GM12878 (cell line): ENCODE measurements around the gene MYH7. TPM values are rescaled to one million over a fixed set of nuclear protein-coding genes. Genes with fewer than 3 reads are reported as not detected.

Source experiments
- ATAC-seq: fragments of 200-7000 bp; cut with Tn5 transposase; 3 replicates; pipeline ENCODE4 v1.9.1; 2020; ENCODE audit warnings: mild to moderate bottlenecking, moderate library complexity
- BruUV-seq: library from RNA; stranded (reverse); fragments of 400-500 nt; replicated peaks from 2 replicates; lab custom pipeline; 2021; lab: Mats Ljungman, UMichigan
- CTCF ChIA-PET: fragments of 300-600 bp; sonication (Branson Sonifier 250); formaldehyde crosslinking; extraction: SDS; loops from one replicate; lab custom pipeline; 2021; ENCODE audit warnings: inconsistent platforms; lab: Yijun Ruan, JAX
- POLR2A ChIA-PET: fragments of 350-600 bp; formaldehyde crosslinking; extraction: SDS; loops from one replicate; lab custom pipeline; 2021; ENCODE audit warnings: inconsistent platforms; lab: Charles Lee
- RAD21 ChIA-PET: fragments of 300-600 bp; sonication (Branson Sonifier 250); formaldehyde crosslinking; loops from one replicate; lab custom pipeline; 2023; ENCODE audit warnings: antibody characterized with exemption; ENCODE audit not compliant: unreplicated experiment; lab: Charles Lee
- SMC1A ChIA-PET: fragments of 300-600 bp; sonication (Branson Sonifier 250); formaldehyde crosslinking; loops from one replicate; lab custom pipeline; 2023; ENCODE audit not compliant: unreplicated experiment, uncharacterized antibody; lab: Charles Lee
- DNase-seq: peaks from one replicate; pipeline ENCODE4 v3.0.0-alpha.2; 2011; ENCODE audit warnings: low read depth, low spot score
- FAIRE-seq: peaks from 3 replicates; lab custom pipeline; 2011; peaks lifted over from hg19 to GRCh38; lab: Jason Lieb, UNC
- H2AFZ ChIP-seq: 2 replicates; pipeline ENCODE4 v1.6.0; 2011; ENCODE audit warnings: low read depth, low read length, control low read depth; ENCODE audit not compliant: control insufficient read depth
- H3K27ac ChIP-seq: 2 replicates; pipeline ENCODE4 v1.5.1; 2011; ENCODE audit warnings: control low read depth; ENCODE audit not compliant: control insufficient read depth, insufficient read depth
- H3K27me3 ChIP-seq, 2 experiments: replicated peaks in 1 of 2; 2 replicates each; pipeline versions ENCODE4 v1.6.0 to v1.6.1; 2011; ENCODE audit warnings: low read length in 1 of 2; ENCODE audit not compliant: control insufficient read depth in 2 of 2, insufficient read depth in 2 of 2
- H3K36me3 ChIP-seq, 2 experiments: 2 replicates each; pipeline ENCODE4 v1.5.1; 2011; ENCODE audit warnings: low read length in 1 of 2; ENCODE audit not compliant: control insufficient read depth in 2 of 2, insufficient read depth in 2 of 2
- H3K4me1 ChIP-seq: 2 replicates; pipeline ENCODE4 v1.6.1; 2011; ENCODE audit warnings: mild to moderate bottlenecking, low read length, moderate library complexity, mixed read lengths; ENCODE audit not compliant: control insufficient read depth, insufficient read depth
- H3K4me2 ChIP-seq: 2 replicates; pipeline ENCODE4 v1.6.0; 2011; ENCODE audit warnings: control low read depth; ENCODE audit not compliant: control insufficient read depth, insufficient read depth
- H3K4me3 ChIP-seq: fragments of 200-600 bp; sonication (generic); 2 replicates; pipeline ENCODE4 v1.5.1; 2016
- H3K79me2 ChIP-seq: 2 replicates; pipeline ENCODE4 v1.6.0; 2011; ENCODE audit warnings: low read length; ENCODE audit not compliant: control insufficient read depth, insufficient read depth
- H3K9ac ChIP-seq: 2 replicates; pipeline ENCODE4 v1.8.0; 2011; ENCODE audit warnings: low read length, control low read depth, mixed read lengths; ENCODE audit not compliant: control insufficient read depth, insufficient read depth
- H3K9me3 ChIP-seq: replicated peaks from 3 replicates; pipeline ENCODE4 v1.5.1; 2011; ENCODE audit warnings: mild to moderate bottlenecking, low read length; ENCODE audit not compliant: control insufficient read depth, insufficient read depth
- H4K20me1 ChIP-seq: 2 replicates; pipeline ENCODE4 v1.6.0; 2011; ENCODE audit not compliant: control insufficient read depth, insufficient read depth
- BHLHE40 ChIP-seq, 2 experiments: fragments of 450-650 bp in 1 of 2; IDR thresholded peaks; 2 replicates each; pipeline ENCODE4 v1.6.1; 2011 to 2017; ENCODE audit warnings: low read depth in 2 of 2, borderline replicate concordance in 1 of 2, improper control_type of control experiment in 1 of 2, low read length in 1 of 2, mild to moderate bottlenecking in 1 of 2
- CREM ChIP-seq: IDR thresholded peaks from 2 replicates; pipeline ENCODE4 v1.6.1; 2014; ENCODE audit warnings: antibody characterized with exemption, low read depth
- EED ChIP-seq: sonication (generic); IDR thresholded peaks from 2 replicates; pipeline ENCODE4 v1.6.1; 2016; ENCODE audit warnings: antibody characterized with exemption, low read depth
- IKZF2 ChIP-seq, 2 experiments: fragments of 450-650 bp; IDR thresholded peaks; 2 replicates each; pipeline ENCODE4 v1.6.1; 2017; ENCODE audit warnings: mild to moderate bottlenecking in 2 of 2, moderate library complexity in 2 of 2
- MEF2A ChIP-seq: IDR thresholded peaks from 2 replicates; pipeline ENCODE4 v1.6.1; 2011; ENCODE audit warnings: low read depth, mild to moderate bottlenecking, low read length, moderate library complexity; ENCODE audit not compliant: insufficient read depth
- NFYA ChIP-seq: IDR thresholded peaks from 2 replicates; pipeline ENCODE4 v1.6.1; 2011; ENCODE audit warnings: low read depth, mild to moderate bottlenecking, low read length, improper control_type of control experiment, borderline replicate concordance
- POLR2AphosphoS2 ChIP-seq: IDR thresholded peaks from 2 replicates; pipeline ENCODE4 v1.6.1; 2011; ENCODE audit warnings: low read depth, mild to moderate bottlenecking, low read length, improper control_type of control experiment, moderate library complexity
- RELA ChIP-seq: fragments of 450-650 bp; IDR thresholded peaks from 2 replicates; pipeline ENCODE4 v1.8.0; 2014; ENCODE audit warnings: borderline replicate concordance; ENCODE audit not compliant: partially characterized antibody
- SMAD1 ChIP-seq: fragments of 450-650 bp; IDR thresholded peaks from 2 replicates; pipeline ENCODE4 v1.6.1; 2018; ENCODE audit warnings: mild to moderate bottlenecking, low read depth; ENCODE audit not compliant: partially characterized antibody
- USF1 ChIP-seq: IDR thresholded peaks from 2 replicates; pipeline ENCODE4 v1.6.1; 2011; ENCODE audit warnings: borderline replicate concordance, low read depth, mild to moderate bottlenecking, moderate library complexity, mixed read lengths, low read length; ENCODE audit not compliant: insufficient read depth; ENCODE audit errors: extremely low read length
- ZBTB33 ChIP-seq: fragments of 450-650 bp; IDR thresholded peaks from 2 replicates; pipeline ENCODE4 v1.6.1; 2017; ENCODE audit warnings: mild to moderate bottlenecking
- WGBS: methylation state at CpG from one replicate; pipeline ENCODE4 v1.1.6; 2016; ENCODE audit warnings: low lambda C conversion rate; ENCODE audit not compliant: insufficient replicate concordance, insufficient coverage; ENCODE audit errors: missing lambda C conversion rate; 5-methylcytosine and 5-hydroxymethylcytosine counted together
- in situ Hi-C: fragments of 300-500 bp; cut with MboI; formaldehyde crosslinking; loops from 9 replicates; pipeline ENCODE4 v1.14.3; 2018; ENCODE audit warnings: mixed read lengths
- intact Hi-C: fragments of 100-400 bp; cut with micrococcal nuclease; formaldehyde crosslinking; loops from one replicate; pipeline ENCODE4 v1.14.2; 2022; ENCODE audit not compliant: unreplicated experiment
- polyA plus RNA-seq, 11 experiments: library from polyadenylated mRNA; depleted of rRNA in 4 of 11; unstranded in 6 of 11; stranded (reverse) in 5 of 11; fragments of >200 nt; fragmentation: Nextera tagmentation in 4 of 11; fragmentation: Illumina TruSeq in 1 of 11; extraction: Ambion mirVana in 4 of 11; extraction: Trizol in 1 of 11; gene quantifications; 1 replicate in 1 of 11; 2 replicates in 10 of 11; pipeline versions ENCODE4 v1.2.1 to v1.2.3, GENCODE V29; 2011 to 2016; ENCODE audit warnings: inconsistent platforms in 2 of 11, missing spikeins in 2 of 11, low read depth in 1 of 11
- total RNA-seq, 4 experiments: library from RNA; depleted of rRNA in 3 of 4; stranded (reverse); fragments of >200 nt in 3 of 4; fragmentation: Illumina TruSeq in 1 of 4; extraction: Trizol in 1 of 4; gene quantifications; 2 replicates each; pipeline versions ENCODE4 v1.2.1 to v1.2.3, GENCODE V29; 2013 to 2021

Gene MYH7
- total and polyA plus RNA-seq, 10 of the 15 experiments (the other 5 are each of a cell fraction or from before 2014, with no cell fraction given) = 0.04 to 0.10 (median 0.05) TPM; not detected in 4

- RAD21 ChIA-PET = no interaction called here
- 19% methylated on average over 4 of the region's 4 CpGs for WGBS
- ATAC-seq (no peak), DNase-seq (no peak), FAIRE-seq (no peak)
- Histone ChIP-seq H3K4me2 (no peak overlapping the region), H3K4me1 (no peaks in the 10 kb centered on the region), H3K9ac (no peak overlapping the region), H3K9me3 (no peaks in the 10 kb centered on the region), H3K79me2 (no peaks in the 10 kb centered on the region), H3K36me3 (no peaks in the 10 kb centered on the region), H3K27me3 (no peaks in the 10 kb centered on the region; a peak in 3 of 4 replicates), H4K20me1 (no peaks in the 10 kb centered on the region), H3K4me3 (no peak overlapping the region), H3K27ac (no peak overlapping the region), H2AFZ (no peak overlapping the region)
- POLR2A ChIA-PET = no interaction called here
- CTCF ChIA-PET = no interaction called here
- in situ Hi-C loops (no loop called here), intact Hi-C loops (no loop called here)
- no peak for TF ChIP-seq POLR2AphosphoS2
- TF ChIP-seq CREM = no peak
- no peak for TF ChIP-seq MEF2A
- no peak for TF ChIP-seq USF1
- no peak for TF ChIP-seq ZBTB33
- no peak for TF ChIP-seq NFYA
- TF ChIP-seq BHLHE40 (IDR thresholded peaks at IDR 0.05; ENCODE audit: borderline replicate concordance in 1 of 2, low read depth in 2 of 2, low read length in 1 of 2) = no peak
- TF ChIP-seq RELA = no peak
- TF ChIP-seq IKZF2 (IDR thresholded peaks at IDR 0.05) = no peak
- no peak for TF ChIP-seq EED
- no peak for TF ChIP-seq SMAD1
- no TSS peak for BruUV-seq
- SMC1A ChIA-PET = no interaction called here
Measured at GRCh38 chr14:23401291-23401690, 34.2 kb downstream of the MYH7 start.
